Ovary (tissue), 9 donors: ENCODE measurements around the gene LCN6. TPM values are rescaled to one million over a fixed set of nuclear protein-coding genes. Genes with fewer than 3 reads are reported as not detected.

Source experiments
- DNase-seq, 5 donors: peaks; one replicate each; pipeline ENCODE4 v3.0.0-alpha.2; 2019 to 2020
- H3K27ac ChIP-seq, 2 donors: fragments of 200-600 bp; one replicate each; pipeline versions ENCODE4 v1.5.1 to v1.8.0; 2019 to 2022
- H3K27me3 ChIP-seq: fragments of 200-600 bp; one replicate; pipeline ENCODE4 v1.8.0; 2022
- H3K36me3 ChIP-seq: fragments of 200-600 bp; sonication (generic); one replicate; pipeline ENCODE4 v1.5.1; 2019
- H3K4me1 ChIP-seq: one replicate; pipeline ENCODE4 v1.8.1; 2013; ENCODE audit warnings: mild to moderate bottlenecking, moderate library complexity; ENCODE audit not compliant: insufficient read depth
- H3K4me3 ChIP-seq: fragments of 200-600 bp; sonication (generic); one replicate; pipeline ENCODE4 v1.5.1; 2017
- H3K9me3 ChIP-seq, 2 donors: fragments of 200-600 bp in 1 of 2; sonication (generic) in 1 of 2; one replicate each; pipeline versions ENCODE4 v1.5.1 to v1.8.1; 2013 to 2019; ENCODE audit warnings: mild to moderate bottlenecking in 1 of 2, moderate library complexity in 1 of 2
- EP300 ChIP-seq: sonication (generic); formaldehyde crosslinking; IDR thresholded peaks from one replicate; pipeline ENCODE4 v1.6.1; 2017; ENCODE audit warnings: antibody characterized with exemption
- POLR2A ChIP-seq: fragments of 450-650 bp; IDR thresholded peaks from one replicate; pipeline ENCODE4 v1.6.1; 2017; ENCODE audit warnings: antibody characterized with exemption, mild to moderate bottlenecking, moderate library complexity
- WGBS, 3 donors: extraction: QIAGEN DNeasy Blood & Tissue Kit in 1 of 3; methylation state at CpG; one replicate each; pipeline versions ENCODE4 v1.1.5 to v1.1.7; 2013 to 2017; 5-methylcytosine and 5-hydroxymethylcytosine counted together
- intact Hi-C, 4 donors: fragments of 100-400 bp; cut with DNase I; formaldehyde crosslinking; loops; one replicate each; pipeline versions ENCODE4 v1.11.0 to v1.15.1; 2022 to 2023
- polyA plus RNA-seq, 2 donors: library from polyadenylated mRNA; stranded (reverse); fragments of 200-250 nt in 1 of 2; fragments of 350-450 nt in 1 of 2; fragmentation: Illumina TruSeq in 1 of 2; extraction: RNeasy Lipid Tissue Mini Kit (QIAGEN cat#74804) in 1 of 2; gene quantifications; one replicate each; pipeline ENCODE4 v1.2.3, GENCODE V29; 2013 to 2014
- total RNA-seq, 7 donors: library from RNA; depleted of rRNA in 2 of 7; stranded (reverse); fragments of >200 nt in 2 of 7; fragmentation: NEBNext Ultra II Directional in 3 of 7; extraction: Animal tissue kit (Norgen Biotek cat#: 25700) in 3 of 7; gene quantifications; one replicate each; pipeline versions ENCODE4 v1.1.0 to v1.2.4, GENCODE V29; 2016 to 2023
- TF ChIP-seq, protein P1 (sequence below), 3 donors: fragments of 450-650 bp in 2 of 3; fragments of 200-600 bp in 1 of 3; IDR thresholded peaks; one replicate each; pipeline versions ENCODE4 v1.5.1 to v1.8.0; 2016 to 2022; ENCODE audit warnings: antibody characterized with exemption in 3 of 3, mild to moderate bottlenecking in 1 of 3
- donor health status: DM: no; HTN: no; CAD: no; lungs with moderate emphysema.
- donor health status: DM: no; HTN: no; CAD: no.
- donor health status: Bipolar disorder and iron deficiency.
- donor health status: DM: yes; HTN: yes; CAD: no.
- donor health status: DM: no; HTN: no; CAD: no.
- donor health status: DM: yes; HTN: yes; CAD: no.

Gene LCN6
- total and polyA plus RNA-seq, 9 donors, result 1.6 to 59.3 (median 8.3) TPM

GRCh38 chr9:136734837-136735496 lies 13.4 kb downstream of the LCN6 start:
- WGBS, 3 donors, result 78 to 80% (median 79%) methylated on average over 12 of the region's 12 CpGs
- intact Hi-C loops, result no loop called here
- no peak for DNase-seq

DNA sequence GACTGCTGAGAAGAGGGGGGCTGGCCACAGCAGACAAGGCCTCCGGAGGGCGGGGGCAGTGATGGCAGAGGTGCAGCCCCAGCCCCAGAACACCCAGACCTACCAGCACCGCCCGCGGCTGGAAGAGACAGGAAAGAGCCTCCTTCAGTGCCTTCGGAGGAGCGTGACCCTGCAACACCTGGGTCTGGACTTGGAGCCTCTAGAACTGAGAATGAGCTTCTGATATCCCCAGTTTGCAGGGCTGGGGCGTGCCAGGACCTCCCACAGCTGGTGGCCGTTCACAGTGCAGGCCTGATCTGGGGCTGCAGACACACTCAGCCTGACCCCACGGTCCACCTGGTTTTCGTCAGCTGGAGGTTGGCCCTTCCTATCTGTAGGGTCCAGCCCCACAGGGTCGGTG lies 14.7 kb downstream of the LCN6 start:
- intact Hi-C loops, result no loop called here
- Histone ChIP-seq H3K36me3 (no peaks in the 10 kb centered on the region), H3K4me3 (no peak overlapping the region), H3K4me1 (peaks cover 3% of the 10 kb centered on the region), H3K9me3 (no peaks in the 10 kb centered on the region), H3K27ac (no peak overlapping the region), H3K27me3 (no peaks in the 10 kb centered on the region)
- 67 to 71% (median 70%) methylated on average over 12 of the region's 12 CpGs for WGBS, 3 donors
- TF ChIP-seq, protein P1, sequence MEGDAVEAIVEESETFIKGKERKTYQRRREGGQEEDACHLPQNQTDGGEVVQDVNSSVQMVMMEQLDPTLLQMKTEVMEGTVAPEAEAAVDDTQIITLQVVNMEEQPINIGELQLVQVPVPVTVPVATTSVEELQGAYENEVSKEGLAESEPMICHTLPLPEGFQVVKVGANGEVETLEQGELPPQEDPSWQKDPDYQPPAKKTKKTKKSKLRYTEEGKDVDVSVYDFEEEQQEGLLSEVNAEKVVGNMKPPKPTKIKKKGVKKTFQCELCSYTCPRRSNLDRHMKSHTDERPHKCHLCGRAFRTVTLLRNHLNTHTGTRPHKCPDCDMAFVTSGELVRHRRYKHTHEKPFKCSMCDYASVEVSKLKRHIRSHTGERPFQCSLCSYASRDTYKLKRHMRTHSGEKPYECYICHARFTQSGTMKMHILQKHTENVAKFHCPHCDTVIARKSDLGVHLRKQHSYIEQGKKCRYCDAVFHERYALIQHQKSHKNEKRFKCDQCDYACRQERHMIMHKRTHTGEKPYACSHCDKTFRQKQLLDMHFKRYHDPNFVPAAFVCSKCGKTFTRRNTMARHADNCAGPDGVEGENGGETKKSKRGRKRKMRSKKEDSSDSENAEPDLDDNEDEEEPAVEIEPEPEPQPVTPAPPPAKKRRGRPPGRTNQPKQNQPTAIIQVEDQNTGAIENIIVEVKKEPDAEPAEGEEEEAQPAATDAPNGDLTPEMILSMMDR (IDR thresholded peaks at IDR 0.05), result no peak
- no peak for TF ChIP-seq POLR2A
- TF ChIP-seq EP300, result no peak
- DNase-seq, result no peak

More at GRCh38 chr9:136734837-136735496, 13.4 kb downstream of the LCN6 start:
- Histone ChIP-seq H3K9me3 (no peaks in the 10 kb centered on the region), H3K4me3 (no peak overlapping the region), H3K27me3 (no peaks in the 10 kb centered on the region), H3K4me1 (no peaks in the 10 kb centered on the region), H3K27ac (no peak overlapping the region), H3K36me3 (no peaks in the 10 kb centered on the region)
- TF ChIP-seq, protein P1 (IDR thresholded peaks at IDR 0.05), result no peak
- TF ChIP-seq POLR2A (no peak), EP300 (no peak)

- intact Hi-C loops, result no loop called here
- Histone ChIP-seq H3K9me3 (no peaks in the 10 kb centered on the region), H3K4me1 (peaks cover 5% of the 10 kb centered on the region), H3K36me3 (no peaks in the 10 kb centered on the region), H3K27ac (no peak overlapping the region), H3K27me3 (no peaks in the 10 kb centered on the region), H3K4me3 (no peak overlapping the region)
- 40 to 53% (median 41%) methylated on average over 16 of the region's 16 CpGs for WGBS, 3 donors
- TF ChIP-seq POLR2A (no peak), EP300 (no peak)
- TF ChIP-seq, protein P1 (IDR thresholded peaks at IDR 0.05), result no peak
- no peak for DNase-seq
Observed at GRCh38 chr9:136732444-136733178, 15.7 kb downstream of the LCN6 start.

DNA sequence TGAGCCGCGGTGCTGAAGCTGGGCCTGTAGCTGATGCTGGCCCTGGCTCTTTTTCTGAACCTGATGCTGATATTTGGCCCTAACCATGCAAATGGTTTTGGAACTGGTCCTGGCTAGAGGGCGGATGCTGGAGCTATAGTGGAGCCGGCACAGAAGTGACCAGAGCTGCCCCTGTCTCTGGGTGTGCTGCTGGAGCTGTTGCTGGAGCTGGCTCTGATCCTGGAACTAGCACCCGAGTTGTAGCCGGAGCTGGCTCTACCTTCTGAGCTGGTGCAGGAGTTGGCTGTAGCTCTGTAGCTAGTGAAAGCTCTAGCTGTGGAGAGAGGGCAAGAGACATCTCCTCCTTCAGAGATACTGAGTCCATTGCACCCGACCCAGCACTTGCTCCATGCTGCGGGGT lies 18.4 kb downstream of the LCN6 start:
- no peaks in the 10 kb centered on the region for H3K36me3 ChIP-seq
- no peak overlapping the region for H3K4me3 ChIP-seq
- H3K27ac ChIP-seq, result no peak overlapping the region
- H3K9me3 ChIP-seq, result no peaks in the 10 kb centered on the region
- 85 to 92% (median 91%) methylated on average over 8 of the region's 8 CpGs for WGBS, 3 donors
- intact Hi-C loops, result no loop called here
- H3K4me1 ChIP-seq, result peaks cover 15% of the 10 kb centered on the region
- no peak for DNase-seq
- H3K27me3 ChIP-seq, result no peaks in the 10 kb centered on the region
- TF ChIP-seq, protein P1 (IDR thresholded peaks at IDR 0.05), result no peak
- TF ChIP-seq EP300 (no peak), POLR2A (no peak)
